ENCODE measurements around the gene GNG13. TPM values are rescaled to one million over a fixed set of nuclear protein-coding genes. Genes with fewer than 3 reads are reported as not detected.
"Not testable (repeated sequence)": the region's sequence is repeated elsewhere in the genome, so short reads cannot be mapped to it uniquely, and the experiment has no call there.

The GNG13 gene
- total RNA-seq, 1 donor from 2014 or later: not detected

- H3K27ac Mint-ChIP-seq (ENCODE audit: unreplicated experiment): no peak overlapping the region
- no peaks in the 10 kb centered on the region for H3K4me1 Mint-ChIP-seq (ENCODE audit: low read depth, unreplicated experiment)
- H3K36me3 Mint-ChIP-seq (ENCODE audit: unreplicated experiment): no peaks in the 10 kb centered on the region
- TF ChIP-seq CTCF (IDR thresholded peaks at IDR 0.05; ENCODE audit: partially characterized antibody, unreplicated experiment): no peak
- DNase-seq: no peak
- no peak overlapping the region for H3K4me3 Mint-ChIP-seq (ENCODE audit: unreplicated experiment)
- peaks cover 7% of the 10 kb centered on the region for H3K27me3 Mint-ChIP-seq (ENCODE audit: unreplicated experiment)
- peaks cover 6% of the 10 kb centered on the region for H3K9me3 Mint-ChIP-seq (ENCODE audit: unreplicated experiment)
Measured at GRCh38 chr16:777826-778225, 22.7 kb downstream of the GNG13 start.

- H3K9me3 Mint-ChIP-seq (ENCODE audit: unreplicated experiment): peaks cover 6% of the 10 kb centered on the region
- no peak for DNase-seq
- H3K27me3 Mint-ChIP-seq (ENCODE audit: unreplicated experiment): peaks cover 7% of the 10 kb centered on the region
- no peaks in the 10 kb centered on the region for H3K36me3 Mint-ChIP-seq (ENCODE audit: unreplicated experiment)
- no peak overlapping the region for H3K4me3 Mint-ChIP-seq (ENCODE audit: unreplicated experiment)
- H3K4me1 Mint-ChIP-seq (ENCODE audit: low read depth, unreplicated experiment): no peaks in the 10 kb centered on the region
- TF ChIP-seq CTCF (IDR thresholded peaks at IDR 0.05; ENCODE audit: partially characterized antibody, unreplicated experiment): no peak
- no peak overlapping the region for H3K27ac Mint-ChIP-seq (ENCODE audit: unreplicated experiment)
Measured at GRCh38 chr16:776824-777223, 23.7 kb downstream of the GNG13 start.

GRCh38 chr16:776298-776697 is 24.2 kb downstream of the GNG13 start:
- DNase-seq; H3K4me3 Mint-ChIP-seq (ENCODE audit: unreplicated experiment); H3K36me3 Mint-ChIP-seq (ENCODE audit: unreplicated experiment); H3K9me3 Mint-ChIP-seq (ENCODE audit: unreplicated experiment); H3K4me1 Mint-ChIP-seq (ENCODE audit: low read depth, unreplicated experiment); H3K27ac Mint-ChIP-seq (ENCODE audit: unreplicated experiment): not testable (repeated sequence)
- H3K27me3 Mint-ChIP-seq (ENCODE audit: unreplicated experiment): peaks cover 10% of the 10 kb centered on the region

- TF ChIP-seq CTCF (IDR thresholded peaks at IDR 0.05; ENCODE audit: partially characterized antibody, unreplicated experiment): no peak
- Mint-ChIP-seq H3K36me3 (ENCODE audit: unreplicated experiment) (no peaks in the 10 kb centered on the region), H3K9me3 (ENCODE audit: unreplicated experiment) (peaks cover 3% of the 10 kb centered on the region), H3K4me3 (ENCODE audit: unreplicated experiment) (no peak overlapping the region), H3K27me3 (ENCODE audit: unreplicated experiment) (peaks cover 8% of the 10 kb centered on the region), H3K27ac (ENCODE audit: unreplicated experiment) (no peak overlapping the region), H3K4me1 (ENCODE audit: low read depth, unreplicated experiment) (no peaks in the 10 kb centered on the region)
- no peak for DNase-seq
Measured at GRCh38 chr16:775236-775796, 25.2 kb downstream of the GNG13 start.

- H3K9me3 Mint-ChIP-seq (ENCODE audit: unreplicated experiment): peaks cover 2% of the 10 kb centered on the region
- no peak overlapping the region for H3K4me3 Mint-ChIP-seq (ENCODE audit: unreplicated experiment)
- H3K27ac Mint-ChIP-seq (ENCODE audit: unreplicated experiment): no peak overlapping the region
- TF ChIP-seq CTCF (IDR thresholded peaks at IDR 0.05; ENCODE audit: partially characterized antibody, unreplicated experiment): no peak
- peaks cover 6% of the 10 kb centered on the region for H3K27me3 Mint-ChIP-seq (ENCODE audit: unreplicated experiment)
- no peaks in the 10 kb centered on the region for H3K36me3 Mint-ChIP-seq (ENCODE audit: unreplicated experiment)
- H3K4me1 Mint-ChIP-seq (ENCODE audit: low read depth, unreplicated experiment): no peaks in the 10 kb centered on the region
- DNase-seq: no peak
Measured at GRCh38 chr16:774086-775001, 26.2 kb downstream of the GNG13 start.

All from glutamatergic neuron (in vitro differentiated cells).